ENCODE data around the gene DNAJA1.
"Not testable (repeated sequence)": the region's sequence is repeated elsewhere in the genome, so short reads cannot be mapped to it uniquely, and the experiment has no call there.

Gene DNAJA1

GRCh38 chr9:33024966-33025571 is at the start of gene DNAJA1:
Gene DNAJA1 (plus strand): TSS chr9:33025273. CDS start chr9:33026485, 1,212 bp downstream.
- DNase-seq: peak; percentile 51

- no peak for DNase-seq
These were observed 47.0 kb upstream of the DNAJA1 start for GRCh38 chr9:32978051-32978450.

- DNase-seq: no peak
These were observed 38.1 kb upstream of the DNAJA1 start for GRCh38 chr9:32986971-32987370.

DNA sequence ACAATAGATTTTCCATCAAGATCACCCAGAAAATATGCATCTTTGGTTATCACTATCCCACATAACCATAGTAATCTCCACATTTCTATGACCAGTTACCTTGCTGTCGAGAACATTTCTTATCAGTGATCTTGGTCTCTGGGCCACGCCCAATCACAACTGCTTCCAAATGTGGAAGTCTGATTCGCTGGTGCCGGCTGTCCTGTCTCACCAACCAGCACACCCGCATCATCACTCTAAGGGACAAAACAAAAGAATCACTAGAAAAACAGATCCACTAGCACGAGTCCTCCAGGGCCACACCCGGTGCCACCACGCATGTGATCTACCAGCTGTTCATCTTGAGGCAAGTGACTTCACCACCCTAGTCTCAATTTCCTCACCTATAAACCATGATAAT is 35.4 kb upstream of the DNAJA1 start:
- DNase-seq: no peak

DNA sequence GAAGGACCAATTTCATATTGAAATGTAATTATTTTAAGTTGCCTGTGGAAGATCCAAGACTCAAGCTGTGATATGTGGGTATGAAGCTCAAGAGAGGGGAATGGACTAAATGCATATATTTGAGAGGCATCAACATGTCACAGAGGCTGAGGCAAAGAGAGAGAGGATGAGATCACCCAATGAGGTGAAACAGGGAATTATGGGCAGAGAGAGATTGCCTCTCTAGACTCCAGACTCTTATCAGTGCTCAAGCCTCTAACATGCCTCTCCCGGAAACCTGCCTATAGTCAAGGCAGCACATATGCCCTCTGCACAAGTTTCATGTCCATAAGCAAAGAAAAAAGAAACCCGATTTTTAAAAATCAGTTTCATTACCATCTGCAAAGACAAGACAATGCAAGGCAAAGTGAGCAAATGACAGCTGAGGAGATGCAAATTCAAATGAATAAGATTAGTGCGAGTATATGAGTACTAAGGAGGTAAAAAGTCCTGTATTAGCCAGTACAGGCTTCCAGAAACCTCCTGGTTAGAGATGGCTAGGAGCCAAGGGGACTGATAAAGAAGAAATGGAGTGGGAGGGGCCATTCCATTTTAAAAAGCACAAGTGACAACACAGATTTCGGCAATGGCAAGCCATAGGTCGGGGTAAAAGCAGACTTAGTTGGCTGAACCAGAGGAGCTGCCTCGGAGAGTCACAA is 33.0 kb upstream of the DNAJA1 start:
- no peak for DNase-seq

DNA sequence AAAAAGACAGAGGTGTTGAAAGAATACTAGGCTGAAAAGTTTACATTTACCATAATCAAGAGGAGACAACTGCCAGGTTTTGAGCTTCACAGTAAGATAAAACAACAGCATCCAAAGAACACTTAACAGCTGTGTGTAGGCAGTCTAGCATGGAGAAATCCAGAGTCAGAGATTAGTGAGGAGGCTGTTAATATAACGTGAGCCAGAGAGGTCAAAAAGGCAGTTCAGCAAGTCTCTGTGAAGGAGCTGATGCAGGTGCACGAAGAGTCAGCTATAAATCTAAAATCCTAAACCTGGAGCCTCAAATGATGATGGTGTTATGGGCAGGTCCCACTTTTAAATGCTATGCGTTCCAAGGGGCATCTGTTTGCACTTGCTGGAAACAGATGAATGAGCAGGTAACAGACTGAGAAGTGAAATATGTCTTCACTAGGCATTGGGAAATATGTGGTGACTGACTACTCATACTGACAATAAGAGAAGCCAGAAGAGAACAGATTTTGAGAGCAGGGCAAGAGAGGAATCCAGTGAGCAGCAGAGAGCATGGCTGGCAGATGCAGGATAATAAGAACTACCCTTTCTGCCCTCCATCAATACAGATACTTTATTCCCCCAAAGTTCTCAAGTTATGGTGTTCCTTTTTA is 32.4 kb upstream of the DNAJA1 start:
- no peak for DNase-seq

- DNase-seq: not testable (repeated sequence)
These were observed 24.4 kb upstream of the DNAJA1 start for GRCh38 chr9:33000682-33001055.

DNA sequence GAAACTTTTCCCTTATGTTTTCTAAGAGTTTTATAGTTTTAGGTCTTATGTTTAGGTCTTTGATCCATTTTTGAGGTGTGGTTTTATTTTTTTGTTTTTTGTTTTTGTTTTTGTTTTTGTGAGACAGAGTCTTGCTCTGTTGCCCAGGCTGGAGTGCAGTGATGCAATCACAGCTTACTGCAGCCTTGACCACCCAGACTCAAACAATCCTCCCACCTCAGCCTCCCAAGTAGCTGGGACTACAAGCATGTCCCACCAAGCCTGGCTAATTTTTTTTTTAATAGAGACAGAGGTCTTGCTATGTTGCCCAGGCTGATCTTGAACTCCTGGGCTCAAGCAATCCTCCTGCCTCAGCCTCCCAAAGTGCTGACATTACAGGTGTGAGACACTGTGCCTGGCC is 19.7 kb upstream of the DNAJA1 start:
- not testable (repeated sequence) for DNase-seq

GRCh38 chr9:33007755-33008154 is 17.3 kb upstream of the DNAJA1 start:
- no peak for DNase-seq

DNA sequence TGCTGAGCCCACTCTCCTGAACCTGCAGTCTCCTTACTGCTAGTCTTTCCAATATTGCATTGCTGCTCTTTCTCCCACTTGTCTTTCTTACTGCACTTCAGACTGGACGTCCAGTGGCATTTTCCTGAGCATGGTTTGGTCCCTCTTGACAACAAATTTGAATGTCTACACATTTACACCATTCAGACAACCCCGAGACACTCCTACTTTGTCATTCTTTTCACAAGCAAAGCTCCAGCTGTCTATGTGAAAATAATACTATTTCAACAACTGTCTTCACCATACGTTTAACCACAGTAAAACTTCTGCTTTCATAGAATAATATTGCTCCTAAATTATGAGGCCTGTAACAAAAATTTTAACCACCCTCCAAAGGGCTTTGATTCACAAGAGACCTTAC is 13.2 kb upstream of the DNAJA1 start:
- no peak for DNase-seq

GRCh38 chr9:33012328-33013069 is 12.6 kb upstream of the DNAJA1 start:
- no peak for DNase-seq

DNA sequence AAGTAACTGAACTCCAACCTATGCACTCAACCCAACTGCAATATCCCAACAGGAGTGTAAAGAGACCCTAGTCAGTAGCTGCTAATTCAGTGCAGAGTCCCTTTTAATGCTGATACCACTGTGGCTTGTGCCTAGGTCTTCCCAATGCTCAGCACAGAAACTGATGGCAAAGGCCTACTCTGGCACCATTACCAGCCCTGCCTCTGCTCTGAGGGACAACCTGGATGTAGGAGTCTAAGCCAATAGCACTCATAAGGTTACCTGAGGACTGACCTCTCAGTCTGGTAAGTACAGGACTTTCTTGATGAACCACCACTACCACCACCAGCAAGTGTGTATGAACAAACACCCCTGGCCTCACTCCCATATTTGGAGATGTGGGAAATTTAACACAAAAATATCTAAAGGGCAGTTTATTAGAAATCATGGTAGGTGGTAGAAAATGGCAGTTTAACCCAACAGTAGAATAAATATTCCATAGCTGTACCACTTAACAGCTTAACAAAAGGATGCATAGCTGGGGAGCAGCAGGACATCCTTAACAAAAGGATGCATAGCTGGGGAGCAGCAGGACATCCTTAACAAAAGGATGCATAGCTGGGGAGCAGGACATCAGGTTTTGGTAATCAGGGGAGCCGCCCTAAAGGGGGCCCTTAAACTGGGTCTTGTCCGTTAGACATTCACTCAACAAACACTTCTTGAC is 11.0 kb upstream of the DNAJA1 start:
- DNase-seq: no peak

DNA sequence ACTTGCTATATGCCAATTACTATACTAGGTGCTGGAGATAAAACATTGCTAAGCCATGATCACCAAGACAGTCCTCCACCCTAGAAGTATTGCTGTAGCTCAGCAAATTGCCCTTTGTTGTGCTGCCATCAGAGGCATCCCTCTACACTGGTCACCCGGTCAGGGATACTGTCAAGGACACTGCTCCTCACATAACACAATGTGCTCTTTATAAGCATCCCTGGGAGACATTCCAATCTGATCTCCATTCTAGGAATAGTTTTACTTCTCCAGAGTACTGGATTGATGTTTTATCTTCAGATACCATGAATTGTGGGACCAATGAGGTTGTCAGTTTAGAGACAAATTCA is 10.4 kb upstream of the DNAJA1 start:
- no peak for DNase-seq

DNA sequence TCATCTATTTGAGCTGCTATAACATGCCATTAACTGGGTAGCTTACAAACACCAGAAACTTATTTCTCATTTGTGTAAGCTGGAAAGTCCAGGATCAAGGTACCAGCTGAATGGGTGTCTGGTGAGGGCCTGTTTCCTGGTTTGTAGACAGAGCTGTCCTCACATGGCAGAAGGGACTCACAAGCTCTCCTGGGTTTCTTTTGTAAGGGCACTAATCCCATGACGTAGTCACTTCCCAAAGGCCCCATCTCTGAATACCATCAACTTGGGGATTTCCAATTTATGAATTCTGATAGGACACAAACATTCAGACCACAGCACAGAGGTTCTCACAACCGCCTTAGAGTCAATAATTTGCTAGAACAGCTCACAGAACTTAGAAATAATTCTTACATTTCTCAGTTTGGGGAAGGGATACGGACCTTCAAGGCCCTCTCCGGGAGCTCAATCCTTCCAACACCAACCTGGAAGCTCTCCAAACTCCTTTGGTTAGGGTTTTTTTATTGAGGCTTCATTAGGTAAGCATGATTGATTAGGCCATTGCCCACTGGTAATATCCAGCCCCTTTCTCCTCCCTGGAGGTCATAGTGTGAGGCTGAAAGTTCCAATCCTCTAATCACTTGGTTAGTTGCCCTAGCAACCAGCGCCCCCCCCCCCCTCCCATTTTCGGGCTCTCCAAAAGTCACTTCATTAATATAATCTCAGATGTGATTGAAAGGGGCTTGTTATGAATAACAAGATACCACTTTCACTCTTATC is 7.6 kb upstream of the DNAJA1 start:
- no peak for DNase-seq

- no peak for DNase-seq
These were observed 5.3 kb upstream of the DNAJA1 start for GRCh38 chr9:33019797-33020196.

DNA sequence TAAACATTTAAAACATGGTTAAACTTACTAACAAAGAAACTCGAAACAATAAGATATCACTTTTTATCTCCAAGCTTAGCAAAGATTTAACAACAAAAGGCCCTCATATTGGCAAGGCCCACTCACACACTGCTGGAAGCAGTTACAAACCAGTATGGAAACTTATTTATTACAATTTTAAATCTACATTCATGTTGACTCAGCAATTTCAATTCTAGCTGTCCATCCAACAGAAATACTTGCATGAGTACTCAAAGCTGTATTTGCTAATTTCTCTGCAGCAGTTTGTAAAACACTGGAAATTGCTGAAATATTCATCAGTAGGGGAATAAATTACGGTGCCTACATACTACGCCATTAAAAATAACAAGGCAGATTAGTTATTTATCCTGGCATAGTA is 2.8 kb upstream of the DNAJA1 start:
- DNase-seq: no peak

DNA sequence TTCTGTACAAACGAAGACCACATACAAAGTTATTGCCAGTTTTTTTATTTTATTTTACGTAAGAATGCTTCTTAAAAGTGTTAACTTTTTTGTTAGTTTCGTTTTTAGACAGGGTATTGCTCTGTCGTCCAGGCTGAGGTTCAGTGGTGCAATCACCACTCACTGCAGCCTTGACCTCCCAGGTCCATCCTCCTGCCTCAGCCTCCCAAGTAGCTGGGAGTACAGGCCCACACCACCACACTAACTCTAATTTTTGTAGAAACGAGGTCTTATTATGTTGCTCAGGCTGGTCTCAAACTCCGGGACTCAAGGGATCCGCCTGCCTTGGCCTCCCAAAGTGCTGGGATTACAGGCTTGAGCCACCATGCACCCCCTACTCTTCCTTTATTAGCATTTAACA is 2.3 kb upstream of the DNAJA1 start:
- no peak for DNase-seq

DNA sequence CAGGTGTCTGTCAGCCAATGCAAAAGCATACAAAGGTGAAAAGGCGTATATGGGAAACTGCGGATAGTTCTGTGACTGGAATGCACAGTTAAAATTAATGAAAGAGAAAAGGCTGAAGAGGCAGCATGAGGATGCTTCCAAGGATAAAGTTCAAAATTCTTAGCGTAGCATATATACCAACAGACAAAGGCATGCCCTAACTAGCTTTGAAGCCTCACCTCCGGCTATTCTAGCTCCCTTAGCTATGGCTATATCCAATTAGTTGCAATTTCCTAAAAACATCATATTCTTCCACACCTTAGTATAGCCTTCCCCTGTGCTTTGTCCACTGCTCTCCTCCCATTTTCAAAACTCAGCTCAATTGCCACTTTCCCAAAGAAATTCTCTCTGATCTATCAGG is 1.4 kb upstream of the DNAJA1 start:
- DNase-seq: no peak

DNA sequence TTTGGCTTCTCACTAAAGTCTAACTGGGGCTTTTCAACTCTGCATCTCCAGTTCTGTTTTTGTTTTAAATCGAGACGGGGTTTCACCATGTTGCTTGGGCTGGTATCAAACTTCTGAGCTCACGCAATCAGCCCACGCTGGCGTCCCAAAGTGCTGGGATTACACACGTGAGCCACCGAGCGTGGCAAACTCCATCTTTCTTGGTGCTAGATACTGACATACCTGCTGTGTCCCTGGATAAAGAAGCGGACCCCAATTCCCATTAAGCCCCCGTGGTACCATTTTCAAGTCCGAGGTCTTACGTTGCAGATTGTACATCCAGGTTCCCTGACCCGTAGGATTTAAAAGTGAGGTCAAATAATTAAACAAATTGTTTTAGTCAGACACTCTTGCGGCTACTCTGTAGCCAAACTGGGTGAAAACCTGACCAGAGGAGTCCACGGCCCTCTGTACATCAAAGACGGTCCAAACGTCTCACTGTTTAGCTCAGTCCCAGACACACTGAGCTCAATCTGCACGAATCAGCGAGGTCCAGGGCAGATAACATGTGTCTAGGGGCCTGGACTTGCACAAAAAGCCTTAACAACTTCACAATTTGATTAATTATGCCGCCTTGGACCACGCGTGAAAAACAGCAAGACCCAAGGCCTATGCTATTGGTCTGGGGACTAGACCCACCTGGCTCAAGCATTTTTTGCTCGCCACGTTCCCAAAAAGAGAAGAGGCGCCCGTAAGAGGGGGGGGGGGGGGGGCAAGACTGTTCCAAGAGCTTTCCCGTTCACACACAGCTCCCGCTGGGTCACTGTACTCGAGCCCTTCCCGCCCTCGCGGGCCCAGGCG is 727 bp upstream of the DNAJA1 start:
- no peak for DNase-seq

DNA sequence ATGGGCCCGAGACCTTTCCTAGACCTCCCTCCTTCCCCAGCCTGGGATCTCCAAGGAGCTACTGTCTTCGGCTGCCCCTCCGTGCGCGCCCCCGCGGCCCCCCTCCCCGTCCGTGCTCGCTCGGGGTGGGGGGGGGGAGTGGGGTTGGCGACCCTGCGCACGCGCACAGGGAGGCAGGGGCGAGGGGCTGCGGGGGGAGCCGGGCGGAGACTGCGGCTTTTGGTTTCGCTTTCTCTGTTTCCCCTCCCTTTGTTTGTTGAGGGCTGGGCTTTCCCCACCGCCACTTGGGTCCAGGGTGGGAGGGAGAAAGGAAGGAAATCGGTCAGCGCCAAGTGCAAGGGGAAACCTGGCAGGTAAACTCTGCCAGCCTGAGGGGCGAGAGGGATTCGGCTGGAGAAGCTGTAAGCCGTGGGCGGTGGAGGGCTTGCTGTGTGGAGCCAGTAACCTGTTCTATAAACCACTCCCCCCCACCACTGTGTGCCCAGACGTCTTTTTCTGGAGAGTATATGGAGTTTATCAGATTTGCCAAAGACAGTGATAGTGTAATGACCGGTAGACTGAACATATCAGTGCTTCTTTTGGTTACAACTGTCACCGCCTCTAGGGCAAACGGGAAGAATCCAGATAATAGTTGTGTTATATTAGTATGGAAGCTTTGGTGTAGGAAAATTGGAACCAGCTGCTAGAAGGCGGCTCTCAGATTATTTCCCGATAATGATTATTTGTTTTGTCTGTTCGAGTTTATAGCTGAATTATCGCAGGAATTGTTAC is 684 bp downstream of the DNAJA1 start:
- no peak for DNase-seq
